ENCODE data around the gene GAL. TPM values are rescaled to one million over a fixed set of nuclear protein-coding genes. Genes with fewer than 3 reads are reported as not detected.

The GAL gene, protein sequence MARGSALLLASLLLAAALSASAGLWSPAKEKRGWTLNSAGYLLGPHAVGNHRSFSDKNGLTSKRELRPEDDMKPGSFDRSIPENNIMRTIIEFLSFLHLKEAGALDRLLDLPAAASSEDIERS
- 1.2 TPM in 1 of 2 replicates, not detected in the other for total RNA-seq (2014; rRNA removed; shearing (Covaris generic))

DNA sequence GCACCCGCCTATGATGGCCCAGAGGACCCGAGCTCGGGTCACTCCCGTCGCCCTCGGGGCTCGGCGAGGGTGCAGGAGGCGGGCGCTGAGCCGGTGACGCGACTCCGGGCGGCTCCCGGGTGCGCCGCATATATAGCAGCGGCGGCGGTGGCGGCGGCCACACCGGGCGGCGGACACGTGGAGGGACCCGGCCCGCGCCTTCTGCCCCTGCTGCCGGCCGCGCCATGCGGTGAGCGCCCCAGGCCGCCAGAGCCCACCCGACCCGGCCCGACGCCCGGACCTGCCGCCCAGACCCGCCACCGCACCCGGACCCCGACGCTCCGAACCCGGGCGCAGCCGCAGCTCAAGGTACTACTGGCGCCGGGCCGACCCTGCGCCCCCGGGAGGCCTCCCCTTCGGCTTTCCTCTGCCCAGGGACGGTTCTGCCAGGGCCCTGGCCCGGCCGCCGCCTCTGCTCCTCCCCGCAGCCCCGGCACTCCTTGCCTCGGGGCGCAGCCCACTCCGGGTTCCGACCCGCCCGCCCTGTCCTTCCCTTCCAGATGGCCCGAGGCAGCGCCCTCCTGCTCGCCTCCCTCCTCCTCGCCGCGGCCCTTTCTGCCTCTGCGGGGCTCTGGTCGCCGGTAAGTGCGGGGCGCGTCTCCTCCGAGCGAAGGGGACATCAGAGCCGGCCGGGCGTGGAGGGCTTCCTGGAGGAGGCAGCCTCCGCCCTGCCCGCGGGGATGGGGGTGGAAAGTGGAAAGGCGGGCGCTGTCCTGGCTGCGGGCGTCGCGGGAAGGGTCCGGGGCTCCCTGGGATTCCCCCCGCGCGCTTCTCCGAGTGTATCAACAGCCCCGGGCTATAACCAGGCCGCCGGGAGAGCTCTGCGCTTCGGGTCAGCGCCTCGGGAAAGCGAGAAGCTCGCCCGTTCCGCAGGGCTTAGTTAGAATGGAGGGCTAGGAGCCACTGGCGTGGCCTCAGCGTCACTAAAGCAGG is at the start of gene GAL:
Gene GAL, plus strand, starts transcription at position 160 of the 972 bp plus-strand sequence. Its CDS starts 380 bp downstream, at position 540.

Other genes with a start within 250 kb of the GAL start
- gene PPP6R3, start 223.8 kb upstream of the GAL start, total RNA-seq (2014; rRNA removed; shearing (Covaris generic)): 100 and 116 TPM in 2 replicates
- 4.0 and 6.6 TPM in 2 replicates for gene TESMIN, start 67.0 kb downstream of the GAL start, total RNA-seq (2014; rRNA removed; shearing (Covaris generic))
- gene CPT1A, start 157.4 kb downstream of the GAL start, total RNA-seq (2014; rRNA removed; shearing (Covaris generic)): 11.8 and 12.2 TPM in 2 replicates
- gene MRPL21, start 219.3 kb downstream of the GAL start, total RNA-seq (2014; rRNA removed; shearing (Covaris generic)): 122 and 149 TPM in 2 replicates
- gene IGHMBP2, start 219.3 kb downstream of the GAL start, total RNA-seq (2014; rRNA removed; shearing (Covaris generic)): 15.4 and 16.1 TPM in 2 replicates